Measurements from ENCODE around the gene TUBA1C.

GRCh38 chr12:49314811-49315210 is 49.9 kb downstream of the TUBA1C start:
- TF ChIP-seq CTCF (IDR thresholded peaks at IDR 0.05; ENCODE audit: control extremely low read depth in 1 of 3, insufficient read depth in 1 of 3, low read depth in 1 of 3, low read length in 3 of 3) (no peak), CHD2 (IDR thresholded peaks at IDR 0.05; ENCODE audit: low read length) (no peak), EP300 (IDR thresholded peaks at IDR 0.05; ENCODE audit: borderline replicate concordance in 1 of 2, low read depth in 2 of 2, low read length in 2 of 2) (no peak)

Measured in H1 (cell line).